Muscle layer of duodenum (tissue), 2 donors: ENCODE measurements around the gene NUP214.
"Not testable (repeated sequence)": the region's sequence is repeated elsewhere in the genome, so short reads cannot be mapped to it uniquely, and the experiment has no call there.

ENCODE experiments used
- H3K27ac ChIP-seq: one replicate; pipeline ENCODE4 v1.7.0; 2013; ENCODE audit warnings: mild to moderate bottlenecking, low read length
- H3K27me3 ChIP-seq: one replicate; pipeline ENCODE4 v1.7.0; 2013; ENCODE audit warnings: low read depth, mild to moderate bottlenecking, control low read depth, low read length
- H3K36me3 ChIP-seq, 2 donors: one replicate each; pipeline ENCODE4 v1.7.0; 2013; ENCODE audit warnings: low read length in 2 of 2, control low read depth in 1 of 2, mild to moderate bottlenecking in 1 of 2; ENCODE audit not compliant: insufficient read depth in 2 of 2, control insufficient read depth in 1 of 2
- H3K4me1 ChIP-seq, 2 donors: one replicate each; pipeline ENCODE4 v1.7.0; 2013; ENCODE audit warnings: low read length in 2 of 2, mild to moderate bottlenecking in 2 of 2, control low read depth in 1 of 2, moderate library complexity in 1 of 2; ENCODE audit not compliant: insufficient read depth in 2 of 2, control insufficient read depth in 1 of 2
- H3K4me3 ChIP-seq, 2 donors: one replicate each; pipeline ENCODE4 v1.7.0; 2013; ENCODE audit warnings: low read length in 2 of 2, low read depth in 1 of 2, mild to moderate bottlenecking in 1 of 2
- H3K9me3 ChIP-seq, 2 donors: one replicate each; pipeline ENCODE4 v1.7.0; 2013; ENCODE audit warnings: low read length in 2 of 2, control low read depth in 1 of 2, mild to moderate bottlenecking in 1 of 2; ENCODE audit not compliant: control insufficient read depth in 1 of 2
- donor health status: healthy.

NUP214 gene

GRCh38 chr9:131148966-131149687 is 23.7 kb downstream of the NUP214 start:
- H3K4me3 ChIP-seq: no peak overlapping the region
- H3K36me3 ChIP-seq: peaks cover 74 to 93% of the 10 kb centered on the region in 2 donors

DNA sequence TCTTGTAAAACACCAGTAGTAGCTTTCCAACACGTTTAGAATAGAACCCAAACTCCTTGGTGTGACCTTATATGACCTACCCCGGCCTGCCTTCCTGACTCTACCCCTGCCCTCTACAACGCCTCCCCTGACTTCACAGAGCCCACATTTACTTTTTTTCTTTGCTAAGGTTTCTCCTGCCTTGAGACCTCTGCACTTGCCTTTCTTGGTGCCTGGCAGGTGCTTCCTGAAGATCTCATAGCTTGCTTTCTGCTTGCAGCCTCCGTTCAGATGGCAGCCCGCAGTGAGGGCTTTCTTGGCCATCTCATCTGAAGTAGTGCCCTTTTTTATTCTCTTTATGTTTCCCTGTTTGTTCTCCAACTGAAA is 24.3 kb downstream of the NUP214 start:
- Histone ChIP-seq H3K4me1 (no peaks in the 10 kb centered on the region), H3K36me3 (peaks cover 69 to 92% of the 10 kb centered on the region in 2 donors), H3K4me3 (no peak overlapping the region), H3K27me3 (no peaks in the 10 kb centered on the region), H3K9me3 (no peaks in the 10 kb centered on the region), H3K27ac (no peak overlapping the region)

More at GRCh38 chr9:131148966-131149687, 23.7 kb downstream of the NUP214 start:
- no peaks in the 10 kb centered on the region for H3K4me1 ChIP-seq
- no peaks in the 10 kb centered on the region for H3K27me3 ChIP-seq
- H3K9me3 ChIP-seq: no peaks in the 10 kb centered on the region
- no peak overlapping the region for H3K27ac ChIP-seq

GRCh38 chr9:131153595-131153994 is 28.2 kb downstream of the NUP214 start:
- H3K36me3 ChIP-seq: peaks cover 40 to 75% of the 10 kb centered on the region in 2 donors
- no peak overlapping the region for H3K4me3 ChIP-seq
- no peaks in the 10 kb centered on the region for H3K27me3 ChIP-seq
- H3K9me3 ChIP-seq: no peaks in the 10 kb centered on the region
- no peak overlapping the region for H3K27ac ChIP-seq
- H3K4me1 ChIP-seq: no peaks in the 10 kb centered on the region

- not testable (repeated sequence) for H3K9me3 ChIP-seq, H3K27me3 ChIP-seq, H3K4me1 ChIP-seq
Observed at GRCh38 chr9:131158673-131159072, 33.3 kb downstream of the NUP214 start.

DNA sequence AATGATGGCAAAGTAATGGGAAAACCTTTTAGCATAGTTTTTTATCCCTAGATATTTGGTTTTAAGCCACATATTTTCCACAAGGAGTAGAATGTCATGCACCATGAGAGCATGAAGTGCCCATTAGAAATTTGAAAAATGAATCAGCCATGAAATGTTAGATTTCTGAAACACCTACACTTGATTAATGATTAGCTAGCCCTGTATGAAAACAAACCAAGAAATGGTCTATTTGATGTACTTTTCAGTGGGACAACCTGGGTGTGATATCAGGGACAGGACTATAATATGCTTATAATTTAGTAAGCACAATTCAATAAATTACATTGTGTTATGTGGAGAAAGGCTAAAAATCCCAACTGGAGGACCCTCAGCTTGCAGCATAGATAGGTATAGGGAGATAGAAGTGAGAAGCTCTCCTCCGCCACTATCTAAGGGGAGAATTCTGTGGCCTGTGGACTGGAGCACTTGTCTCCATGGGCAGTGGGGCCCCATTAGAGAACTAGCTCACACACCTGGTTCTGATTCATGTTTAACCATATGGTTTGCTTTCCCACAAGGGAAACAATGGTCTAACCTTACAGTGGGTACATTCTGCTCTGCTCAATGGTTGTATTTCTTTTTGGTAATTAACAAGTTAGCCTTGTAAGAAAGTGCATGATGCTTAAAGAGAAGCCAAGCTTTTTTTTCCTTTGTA is 35.2 kb downstream of the NUP214 start:
- no peaks in the 10 kb centered on the region for H3K27me3 ChIP-seq
- H3K27ac ChIP-seq: no peak overlapping the region
- peaks cover 44 to 64% of the 10 kb centered on the region in 2 donors for H3K36me3 ChIP-seq
- no peaks in the 10 kb centered on the region for H3K9me3 ChIP-seq
- H3K4me3 ChIP-seq: no peak overlapping the region
- no peaks in the 10 kb centered on the region for H3K4me1 ChIP-seq

More at GRCh38 chr9:131158673-131159072, 33.3 kb downstream of the NUP214 start:
- H3K4me3 ChIP-seq, H3K27ac ChIP-seq: not testable (repeated sequence)
- peaks cover 41 to 68% of the 10 kb centered on the region in 2 donors for H3K36me3 ChIP-seq

DNA sequence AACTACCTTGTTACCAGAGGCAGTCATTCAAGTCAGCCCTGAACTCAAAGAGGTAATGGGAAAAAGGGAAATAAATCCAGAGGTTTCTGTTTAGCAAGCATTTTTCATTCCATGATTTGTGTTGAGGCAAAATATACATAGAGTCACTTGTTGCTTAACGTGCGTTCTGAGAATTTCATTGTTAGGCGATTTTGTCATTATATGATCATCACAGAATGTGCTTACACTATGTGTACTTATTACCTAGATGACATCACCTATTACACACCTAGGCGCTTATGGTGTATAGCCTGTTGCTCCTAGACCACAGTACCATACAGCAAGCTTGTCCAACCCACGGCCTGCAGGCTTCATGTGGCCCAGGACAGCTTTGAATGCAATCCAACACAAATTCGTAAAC is 36.2 kb downstream of the NUP214 start:
- Histone ChIP-seq H3K4me3 (no peak overlapping the region), H3K27me3 (no peaks in the 10 kb centered on the region), H3K9me3 (no peaks in the 10 kb centered on the region), H3K36me3 (peaks cover 44 to 64% of the 10 kb centered on the region in 2 donors), H3K27ac (no peak overlapping the region), H3K4me1 (no peaks in the 10 kb centered on the region)

- H3K36me3 ChIP-seq: peaks cover 50 to 51% of the 10 kb centered on the region in 2 donors
- no peaks in the 10 kb centered on the region for H3K9me3 ChIP-seq
- H3K4me3 ChIP-seq: no peak overlapping the region
- H3K27me3 ChIP-seq: no peaks in the 10 kb centered on the region
- H3K27ac ChIP-seq: no peak overlapping the region
- no peaks in the 10 kb centered on the region for H3K4me1 ChIP-seq
Observed at GRCh38 chr9:131162886-131163285, 37.5 kb downstream of the NUP214 start.

DNA sequence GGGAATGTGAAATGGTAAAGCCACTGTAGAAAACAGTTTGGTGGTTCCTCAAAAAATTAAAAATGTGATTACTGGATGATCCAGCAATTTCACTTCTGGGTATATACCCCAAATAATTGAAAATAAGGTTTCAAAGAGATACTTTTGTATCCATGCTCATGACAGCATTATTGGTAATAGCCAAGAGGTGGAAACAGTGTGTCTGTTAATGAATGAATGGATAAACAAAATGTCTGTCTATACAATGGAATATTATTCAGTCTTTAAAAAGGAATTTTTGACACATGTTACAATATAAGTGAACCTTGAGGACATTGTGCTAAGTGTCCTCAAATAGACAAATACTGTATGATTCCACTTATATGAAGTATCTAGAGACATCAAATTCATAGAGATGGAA is 40.1 kb downstream of the NUP214 start:
- no peak overlapping the region for H3K4me3 ChIP-seq
- no peaks in the 10 kb centered on the region for H3K27me3 ChIP-seq
- H3K4me1 ChIP-seq: no peaks in the 10 kb centered on the region
- no peak overlapping the region for H3K27ac ChIP-seq
- no peaks in the 10 kb centered on the region for H3K9me3 ChIP-seq
- H3K36me3 ChIP-seq: peaks cover 34 to 35% of the 10 kb centered on the region in 2 donors

GRCh38 chr9:131167146-131167692 is 41.8 kb downstream of the NUP214 start:
- Histone ChIP-seq H3K27ac (no peak overlapping the region), H3K4me1 (no peaks in the 10 kb centered on the region), H3K4me3 (no peak overlapping the region), H3K9me3 (no peaks in the 10 kb centered on the region), H3K36me3 (peaks cover 22 to 26% of the 10 kb centered on the region in 2 donors), H3K27me3 (no peaks in the 10 kb centered on the region)

GRCh38 chr9:131167936-131168335 is 42.5 kb downstream of the NUP214 start:
- no peak overlapping the region for H3K4me3 ChIP-seq
- no peaks in the 10 kb centered on the region for H3K4me1 ChIP-seq
- H3K27ac ChIP-seq: no peak overlapping the region
- peaks cover 17 to 19% of the 10 kb centered on the region in 2 donors for H3K36me3 ChIP-seq
- H3K27me3 ChIP-seq: no peaks in the 10 kb centered on the region
- no peaks in the 10 kb centered on the region for H3K9me3 ChIP-seq

DNA sequence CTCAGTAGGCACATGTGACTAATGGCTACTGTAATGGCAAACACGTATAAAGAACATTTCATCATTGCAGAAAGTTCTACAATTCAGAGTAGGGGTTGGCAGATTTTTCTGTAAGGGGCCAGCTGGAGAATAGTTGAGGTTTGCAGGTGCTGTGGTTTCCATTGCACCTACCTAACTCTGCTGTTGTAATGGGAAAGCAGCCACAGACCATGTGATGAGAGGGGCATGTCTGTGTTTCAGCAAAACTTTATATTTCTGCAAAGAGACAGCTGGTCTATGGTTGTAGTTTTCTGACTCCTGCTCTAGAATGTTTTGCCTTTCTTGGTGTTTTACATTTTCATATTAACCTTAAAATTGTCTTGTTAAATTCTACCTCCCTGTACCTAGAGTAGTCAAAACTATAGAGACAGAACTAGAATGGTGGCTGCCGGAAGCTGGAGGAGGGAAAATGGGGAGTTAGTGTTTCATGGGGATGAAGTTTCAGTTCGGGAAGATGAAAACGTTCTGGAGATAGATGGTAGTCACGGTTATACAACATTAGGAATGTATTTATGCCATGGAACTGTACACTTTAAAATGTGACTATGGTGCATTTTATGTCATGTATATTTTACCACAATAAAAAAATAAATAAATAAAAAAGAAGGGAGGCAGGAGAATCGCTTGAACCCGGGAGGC is 44.3 kb downstream of the NUP214 start:
- Histone ChIP-seq H3K36me3 (peaks cover 7 to 15% of the 10 kb centered on the region in 2 donors), H3K9me3 (no peaks in the 10 kb centered on the region), H3K27me3 (no peaks in the 10 kb centered on the region), H3K27ac (no peak overlapping the region), H3K4me3 (no peak overlapping the region), H3K4me1 (no peaks in the 10 kb centered on the region)
